Calu3 (cell line): ENCODE results near the gene PPOX. TPM values are rescaled to one million over a fixed set of nuclear protein-coding genes. Genes with fewer than 3 reads are reported as not detected.

ENCODE experiments used
- BruUV-seq: library from RNA; stranded (reverse); fragments of 400-500 nt; replicated peaks from 2 replicates; lab custom pipeline; 2021; lab: Mats Ljungman, UMichigan
- CTCF ChIA-PET: fragments of 300-600 bp; sonication (Branson Sonifier 250); formaldehyde crosslinking; loops from one replicate; lab custom pipeline; 2022; ENCODE audit warnings: antibody characterized with exemption; lab: Charles Lee
- DNase-seq: peaks from one replicate; pipeline ENCODE4 v3.0.0; 2022
- H3K27ac Mint-ChIP-seq: one replicate; pipeline ENCODE4 v1.8.0; 2022; ENCODE audit warnings: mixed read lengths; ENCODE audit not compliant: unreplicated experiment
- H3K27me3 Mint-ChIP-seq: one replicate; pipeline ENCODE4 v1.8.0; 2022; ENCODE audit warnings: mixed read lengths; ENCODE audit not compliant: unreplicated experiment
- H3K36me3 Mint-ChIP-seq: one replicate; pipeline ENCODE4 v1.8.0; 2022; ENCODE audit warnings: mild to moderate bottlenecking, moderate library complexity, mixed read lengths; ENCODE audit not compliant: insufficient read depth, unreplicated experiment
- H3K4me1 Mint-ChIP-seq: one replicate; pipeline ENCODE4 v1.8.0; 2022; ENCODE audit warnings: mild to moderate bottlenecking, low read depth, mixed read lengths; ENCODE audit not compliant: unreplicated experiment
- H3K4me3 Mint-ChIP-seq: one replicate; pipeline ENCODE4 v1.8.0; 2022; ENCODE audit warnings: mild to moderate bottlenecking, low read depth, moderate library complexity, mixed read lengths; ENCODE audit not compliant: unreplicated experiment
- H3K9me3 Mint-ChIP-seq: one replicate; pipeline ENCODE4 v1.8.0; 2022; ENCODE audit warnings: low read depth, mixed read lengths; ENCODE audit not compliant: unreplicated experiment
- CTCF ChIP-seq: fragments of 200-600 bp; IDR thresholded peaks from one replicate; pipeline ENCODE4 v1.8.0; 2022; ENCODE audit warnings: antibody characterized with exemption; ENCODE audit not compliant: unreplicated experiment
- intact Hi-C: fragments of 100-400 bp; cut with micrococcal nuclease; formaldehyde crosslinking; loops from one replicate; pipeline ENCODE4 v1.10.0; 2022; ENCODE audit not compliant: unreplicated experiment
- total RNA-seq: library from RNA; stranded (reverse); gene quantifications from 2 replicates; pipeline ENCODE4 v1.2.3, GENCODE V29; 2022

The PPOX gene
- total RNA-seq, 1 experiment from 2014 or later: 27.1 TPM

- Mint-ChIP-seq H3K36me3 (peaks cover 87% of the 10 kb centered on the region), H3K4me1 (peaks cover 35% of the 10 kb centered on the region), H3K9me3 (no peaks in the 10 kb centered on the region), H3K4me3 (no peak overlapping the region), H3K27me3 (no peaks in the 10 kb centered on the region), H3K27ac (no peak overlapping the region)
- CTCF ChIA-PET: no interaction called here
- TF ChIP-seq CTCF: no peak
- BruUV-seq: no TSS peak
- DNase-seq: no peak
- intact Hi-C loops: no loop called here
Observed at GRCh38 chr1:161162806-161163205, 3.4 kb upstream of the PPOX start.

- Mint-ChIP-seq H3K27me3 (no peaks in the 10 kb centered on the region), H3K4me3 (no peak overlapping the region), H3K36me3 (peaks cover 84% of the 10 kb centered on the region), H3K9me3 (no peaks in the 10 kb centered on the region), H3K27ac (no peak overlapping the region), H3K4me1 (peaks cover 25% of the 10 kb centered on the region)
- no peak for TF ChIP-seq CTCF
- no TSS peak for BruUV-seq
- intact Hi-C loops: no loop called here
- CTCF ChIA-PET: no interaction called here
- DNase-seq: no peak
Observed at GRCh38 chr1:161163793-161164192, 2.4 kb upstream of the PPOX start.

- TF ChIP-seq CTCF: no peak
- H3K4me3 Mint-ChIP-seq: peak overlapping the region; percentile 93
- CTCF ChIA-PET: interaction anchor here (0.5 to 1.3 kb wide), 5 partner anchors 10 to 225 kb away, joined by 3 to 10 read pairs (median 7); partner anchors contain the start of genes B4GALT3 and UFC1
- peaks cover 15% of the 10 kb centered on the region for H3K4me1 Mint-ChIP-seq
- no peaks in the 10 kb centered on the region for H3K9me3 Mint-ChIP-seq
- DNase-seq: no peak
- H3K27ac Mint-ChIP-seq: peak overlapping the region; percentile 94
- H3K36me3 Mint-ChIP-seq: peaks cover 71% of the 10 kb centered on the region
- intact Hi-C loops: no loop called here
- H3K27me3 Mint-ChIP-seq: no peaks in the 10 kb centered on the region
- no TSS peak for BruUV-seq
Observed at GRCh38 chr1:161164901-161165610, 1.2 kb upstream of the PPOX start.

GRCh38 chr1:161166669-161167548 lies 683 bp downstream of the PPOX start:
- Mint-ChIP-seq H3K4me3 (peak overlapping the region; percentile 93), H3K27ac (peak overlapping the region; percentile 94), H3K4me1 (no peaks in the 10 kb centered on the region), H3K36me3 (peaks cover 73% of the 10 kb centered on the region), H3K27me3 (no peaks in the 10 kb centered on the region), H3K9me3 (no peaks in the 10 kb centered on the region)
- CTCF ChIA-PET: interaction anchor here (0.5 to 1.3 kb wide), 9 partner anchors 9 to 1473 kb away, joined by 3 to 12 read pairs (median 3); partner anchors contain the start of genes TOMM40L and UFC1
- DNase-seq: peak; percentile 31
- no peak for TF ChIP-seq CTCF
- BruUV-seq: no TSS peak
- intact Hi-C loops: no loop called here
